HepG2 (cell line): Measurements from ENCODE around the gene PPP2R5D. TPM values are rescaled to one million over a fixed set of nuclear protein-coding genes. Genes with fewer than 3 reads are reported as not detected.

Source experiments
- ATAC-seq: fragments of 200-7000 bp; cut with Tn5 transposase; 3 replicates; pipeline ENCODE4 v1.9.1; 2020; ENCODE audit warnings: mild to moderate bottlenecking, moderate library complexity
- BruUV-seq: library from RNA; stranded (reverse); fragments of 400-500 nt; replicated peaks from 2 replicates; lab custom pipeline; 2021; lab: Mats Ljungman, UMichigan
- CTCF ChIA-PET: fragments of 300-600 bp; formaldehyde crosslinking; extraction: SDS; loops from one replicate; lab custom pipeline; 2021; ENCODE audit warnings: low total read pairs, inconsistent platforms, low intra/inter-chr PET ratio; lab: Yijun Ruan, JAX
- POLR2A ChIA-PET: fragments of 350-600 bp; sonication (Branson Sonifier 250); formaldehyde crosslinking; loops from one replicate; lab custom pipeline; 2020; ENCODE audit warnings: antibody characterized with exemption, inconsistent platforms; lab: Yijun Ruan, JAX
- DNase-seq: peaks from one replicate; pipeline ENCODE4 v3.0.0-alpha.2; 2015; ENCODE audit warnings: low spot score
- FAIRE-seq: peaks from 3 replicates; lab custom pipeline; 2011; peaks lifted over from hg19 to GRCh38; lab: Jason Lieb, UNC
- H2AFZ ChIP-seq: one replicate; pipeline ENCODE4 v1.6.1; 2011; ENCODE audit warnings: low read length, inconsistent platforms
- H3K27ac ChIP-seq: fragments of 300-600 bp; 3 replicates; pipeline ENCODE4 v1.8.0; 2011; ENCODE audit warnings: mixed run types, mild to moderate bottlenecking, mixed read lengths, low read length, inconsistent platforms; ENCODE audit not compliant: insufficient read depth; ENCODE audit errors: extremely low read length
- H3K27me3 ChIP-seq, 2 experiments: fragments of 200-600 bp in 1 of 2; 2 replicates in 1 of 2; 3 replicates in 1 of 2; pipeline versions ENCODE4 v1.6.0 to v1.8.0; 2011; ENCODE audit warnings: low read length in 2 of 2, mild to moderate bottlenecking in 2 of 2, moderate library complexity in 2 of 2, inconsistent platforms in 1 of 2; ENCODE audit not compliant: insufficient read depth in 2 of 2, control insufficient read depth in 1 of 2
- H3K36me3 ChIP-seq, 2 experiments: fragments of 200-600 bp in 1 of 2; replicated peaks in 1 of 2; 2 replicates in 1 of 2; 3 replicates in 1 of 2; pipeline versions ENCODE4 v1.5.1 to v1.8.0; 2011; ENCODE audit warnings: low read length in 2 of 2, inconsistent platforms in 1 of 2; ENCODE audit not compliant: insufficient read depth in 2 of 2, control insufficient read depth in 1 of 2
- H3K4me1 ChIP-seq: 2 replicates; pipeline ENCODE4 v1.5.1; 2012; ENCODE audit warnings: low read length, inconsistent platforms; ENCODE audit not compliant: insufficient read depth
- H3K4me2 ChIP-seq: 2 replicates; pipeline ENCODE4 v1.6.0; 2011; ENCODE audit warnings: low read depth, low read length, inconsistent platforms
- H3K4me3 ChIP-seq, 3 experiments: fragments of 200-600 bp in 1 of 3; sonication (generic), shearing (Covaris generic) in 1 of 3; replicated peaks in 1 of 3; 2 replicates each; pipeline ENCODE4 v1.5.1; 2011 to 2016; ENCODE audit warnings: low read length in 3 of 3, inconsistent platforms in 2 of 3, low read depth in 2 of 3, mild to moderate bottlenecking in 2 of 3, control low read depth in 1 of 3, mixed read lengths in 1 of 3; ENCODE audit not compliant: insufficient read depth in 1 of 3
- H3K79me2 ChIP-seq: one replicate; pipeline ENCODE4 v1.6.1; 2011; ENCODE audit warnings: low read length, inconsistent platforms; ENCODE audit not compliant: insufficient read depth
- H3K9ac ChIP-seq: 2 replicates; pipeline ENCODE4 v1.6.0; 2011; ENCODE audit warnings: mild to moderate bottlenecking, low read depth, low read length, inconsistent platforms; ENCODE audit not compliant: insufficient read depth
- H3K9me3 ChIP-seq: 2 replicates; pipeline ENCODE4 v1.5.1; 2012; ENCODE audit warnings: mild to moderate bottlenecking, low read length
- H4K20me1 ChIP-seq: 2 replicates; pipeline ENCODE4 v1.6.0; 2011; ENCODE audit warnings: inconsistent platforms, mild to moderate bottlenecking, low read length, moderate library complexity; ENCODE audit not compliant: insufficient read depth
- CSRNP1 ChIP-seq: sonication (generic); formaldehyde crosslinking; IDR thresholded peaks from 2 replicates; pipeline ENCODE4 v1.8.1; 2023; ENCODE audit warnings: mild to moderate bottlenecking, missing genetic modification reagents
- DBP ChIP-seq: sonication (generic); formaldehyde crosslinking; IDR thresholded peaks from 2 replicates; pipeline ENCODE4 v1.4.0; 2020; ENCODE audit warnings: missing genetic modification reagents; ENCODE audit errors: not compliant biosample characterization
- EHMT2 ChIP-seq: fragments of 200-600 bp; sonication (generic); IDR thresholded peaks from 2 replicates; pipeline ENCODE4 v1.7.0; 2017; ENCODE audit warnings: antibody characterized with exemption, low read depth, low read length, borderline replicate concordance
- FOXP1 ChIP-seq, 2 experiments: fragments of 450-650 bp in 1 of 2; IDR thresholded peaks; 2 replicates each; pipeline ENCODE4 v1.6.1; 2017 to 2018; ENCODE audit warnings: antibody characterized with exemption in 1 of 2
- IRF1 ChIP-seq: sonication (generic); formaldehyde crosslinking; IDR thresholded peaks from 2 replicates; pipeline ENCODE4 v1.4.0; 2020; ENCODE audit warnings: low read depth, mild to moderate bottlenecking, missing genetic modification reagents
- MEIS2 ChIP-seq: sonication (generic); formaldehyde crosslinking; IDR thresholded peaks from 2 replicates; pipeline ENCODE4 v1.9.0; 2021; ENCODE audit warnings: mild to moderate bottlenecking, missing genetic modification reagents
- SALL2 ChIP-seq: sonication (generic); formaldehyde crosslinking; IDR thresholded peaks from 2 replicates; pipeline ENCODE4 v1.8.1; 2023; ENCODE audit warnings: mild to moderate bottlenecking, missing genetic modification reagents, inconsistent platforms
- SAP130 ChIP-seq: IDR thresholded peaks from 2 replicates; pipeline ENCODE4 v1.6.1; 2016; ENCODE audit warnings: low read depth
- SP1 ChIP-seq, 2 experiments: fragments of 450-650 bp in 1 of 2; sonication (generic) in 1 of 2; formaldehyde crosslinking in 1 of 2; IDR thresholded peaks; 2 replicates each; pipeline versions ENCODE4 v1.4.0 to v1.6.1; 2016 to 2020; ENCODE audit warnings: missing genetic modification reagents in 1 of 2
- ZKSCAN8 ChIP-seq: IDR thresholded peaks from 2 replicates; pipeline ENCODE4 v1.6.1; 2016; ENCODE audit warnings: borderline replicate concordance, missing genetic modification reagents, missing compliant biosample characterization
- ZNF687 ChIP-seq: sonication (generic); formaldehyde crosslinking; IDR thresholded peaks from 2 replicates; pipeline ENCODE4 v1.5.1; 2020; ENCODE audit warnings: mild to moderate bottlenecking, missing genetic modification reagents, moderate library complexity
- ZNF737 ChIP-seq: sonication (generic); formaldehyde crosslinking; IDR thresholded peaks from 2 replicates; pipeline ENCODE4 v1.5.0; 2020; ENCODE audit warnings: missing genetic modification reagents, mild to moderate bottlenecking, borderline replicate concordance
- ZNF891 ChIP-seq: sonication (generic); formaldehyde crosslinking; IDR thresholded peaks from 2 replicates; pipeline ENCODE4 v1.5.0; 2020; ENCODE audit warnings: mild to moderate bottlenecking, missing genetic modification reagents
- WGBS: methylation state at CpG from one replicate; pipeline ENCODE4 v1.1.6; 2017; ENCODE audit warnings: low lambda C conversion rate; 5-methylcytosine and 5-hydroxymethylcytosine counted together
- in situ Hi-C: cut with HindIII; loops from 2 replicates; pipeline ENCODE4 v1.10.0; 2017; ENCODE audit warnings: low pct_unique_long_range_greater_than_20kb; ENCODE audit not compliant: extremely low pct_ligation_motif_present
- intact Hi-C: fragments of 100-400 bp; cut with micrococcal nuclease; formaldehyde crosslinking; loops from one replicate; pipeline ENCODE4 v1.10.0; 2022; ENCODE audit not compliant: unreplicated experiment
- polyA plus RNA-seq, 8 experiments: library from polyadenylated mRNA; depleted of rRNA in 3 of 8; stranded (reverse) in 7 of 8; unstranded in 1 of 8; fragments of >200 nt; fragmentation: Illumina TruSeq in 4 of 8; extraction: Trizol in 4 of 8; gene quantifications; 2 replicates each; pipeline versions ENCODE4 v1.2.1 to v1.2.3, GENCODE V29; 2011 to 2016; ENCODE audit warnings: low read depth in 4 of 8, missing spikeins in 1 of 8, mixed read lengths in 1 of 8; ENCODE audit not compliant: insufficient read depth in 1 of 8
- total RNA-seq, 5 experiments: library from RNA; depleted of rRNA; stranded (reverse); fragments of >200 nt; fragmentation: Illumina TruSeq; extraction: Trizol; gene quantifications; 2 replicates each; pipeline ENCODE4 v1.2.3, GENCODE V29; 2016; ENCODE audit warnings: low read depth in 1 of 5

The PPP2R5D gene
- total and polyA plus RNA-seq, 2 of the 13 experiments (the other 11 are each of a cell fraction or from before 2014, with no cell fraction given), result 53.7 to 60.4 TPM

- ATAC-seq (no peak), FAIRE-seq (no peak), DNase-seq (no peak)
- Histone ChIP-seq H3K27ac (no peak overlapping the region), H2AFZ (no peak overlapping the region), H3K36me3 (peaks cover 33 to 53% of the 10 kb centered on the region in 2 experiments), H3K9me3 (no peaks in the 10 kb centered on the region), H3K9ac (no peak overlapping the region), H4K20me1 (no peaks in the 10 kb centered on the region), H3K4me2 (no peak overlapping the region), H3K4me1 (peaks cover 23% of the 10 kb centered on the region), H3K79me2 (peaks cover 20% of the 10 kb centered on the region), H3K4me3 (no peak overlapping the region), H3K27me3 (peaks cover 0 to 3% of the 10 kb centered on the region in 2 experiments; a peak in 1 of 5 replicates)
- ChIA-PET CTCF (no interaction called here), POLR2A (interaction anchor here (0.6 to 4.3 kb wide), 4 partner anchors 10 to 132 kb away, joined by 3 to 30 read pairs (median 4); partner anchors contain the start of genes CUL7, KLHDC3 and MEA1)
- in situ Hi-C loops (no loop called here), intact Hi-C loops (no loop called here)
- TF ChIP-seq EHMT2, result no peak
- TF ChIP-seq MEIS2 (CRISPR knock-in tag), result no peak
- no peak for TF ChIP-seq FOXP1 (IDR thresholded peaks at IDR 0.05)
- TF ChIP-seq FOXP1 (CRISPR knock-in tag; IDR thresholded peaks at IDR 0.05), result no peak
- TF ChIP-seq SALL2 (CRISPR knock-in tag), result no peak
- no peak for TF ChIP-seq ZNF737 (CRISPR knock-in tag)
- TF ChIP-seq SAP130, result no peak
- no peak for TF ChIP-seq ZNF891
- no peak for TF ChIP-seq DBP
- no peak for TF ChIP-seq ZNF687 (CRISPR knock-in tag)
- no peak for TF ChIP-seq IRF1 (CRISPR knock-in tag)
- no peak for TF ChIP-seq SP1 (IDR thresholded peaks at IDR 0.05)
- TF ChIP-seq SP1 (CRISPR knock-in tag; IDR thresholded peaks at IDR 0.05), result no peak
- no peak for TF ChIP-seq CSRNP1 (CRISPR knock-in tag)
- no peak for TF ChIP-seq ZKSCAN8 (CRISPR knock-in tag)
- BruUV-seq, result no TSS peak
- 97% methylated on average over 2 of the region's 2 CpGs for WGBS
Observed at GRCh38 chr6:43024436-43024835, 40.1 kb downstream of the PPP2R5D start.
